Endothelial cell of umbilical vein (primary cell): ENCODE results near the gene BAX.

Experiments used
- EZH2 ChIP-seq: IDR thresholded peaks from 2 replicates; pipeline ENCODE4 v1.6.1; 2012; ENCODE audit warnings: borderline replicate concordance, low read depth, mild to moderate bottlenecking, moderate library complexity, low read length, inconsistent platforms; ENCODE audit not compliant: severe bottlenecking
- FOS ChIP-seq: IDR thresholded peaks from 2 replicates; pipeline ENCODE4 v1.6.1; 2011; ENCODE audit warnings: mild to moderate bottlenecking, low read length, moderate library complexity, borderline replicate concordance; ENCODE audit not compliant: insufficient read depth
- POLR2A ChIP-seq: IDR thresholded peaks from 2 replicates; pipeline ENCODE4 v1.6.1; 2012; ENCODE audit warnings: low read depth, mild to moderate bottlenecking, control low read depth, low read length
- TF ChIP-seq, protein P1 (sequence below), 2 donors: IDR thresholded peaks; 1 replicate in 1 of 2; 2 replicates in 1 of 2; pipeline ENCODE4 v1.5.1; 2011; ENCODE audit warnings: low read length in 2 of 2, mild to moderate bottlenecking in 2 of 2, moderate library complexity in 2 of 2, control low read depth in 1 of 2, inconsistent platforms in 1 of 2, low read depth in 1 of 2; ENCODE audit not compliant: insufficient read depth in 1 of 2; ENCODE audit errors: extremely low read depth in 1 of 2
- TF ChIP-seq, protein P2 (sequence below): IDR thresholded peaks from 2 replicates; pipeline ENCODE4 v1.6.1; 2011; ENCODE audit not compliant: insufficient read depth, insufficient read length

DNA sequence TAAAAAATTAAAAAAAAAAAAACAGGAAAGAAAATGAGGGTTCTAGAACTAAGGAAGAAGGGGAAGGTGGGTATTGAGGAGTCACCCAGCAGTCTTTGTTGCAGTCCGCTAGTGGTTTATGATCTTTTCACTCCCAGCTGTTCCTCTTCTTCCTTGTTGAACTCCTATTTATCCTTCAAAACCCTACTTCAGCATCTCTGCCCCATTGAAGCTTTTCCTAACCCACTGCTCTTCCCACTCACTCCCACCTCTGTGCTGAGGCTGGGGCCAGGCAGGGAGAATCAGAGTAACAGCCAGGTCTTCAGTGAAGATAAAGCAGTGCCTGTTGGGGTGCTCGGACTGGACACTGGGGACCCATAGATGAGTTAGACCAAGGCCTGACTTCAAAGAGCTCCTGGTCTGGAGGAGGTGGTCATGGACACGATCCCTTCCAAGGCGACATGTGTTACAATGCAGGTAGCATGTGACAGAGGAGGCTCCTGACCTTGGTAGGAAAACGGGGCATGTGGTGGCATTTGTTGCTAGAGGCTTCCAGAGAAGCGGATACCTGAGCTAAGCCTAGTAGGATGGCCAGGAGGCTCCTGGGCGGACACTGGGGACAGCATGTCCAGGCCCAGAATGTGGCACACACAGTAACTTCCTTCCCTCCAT, 50.4 kb downstream of the BAX start:
- TF ChIP-seq, protein P1, sequence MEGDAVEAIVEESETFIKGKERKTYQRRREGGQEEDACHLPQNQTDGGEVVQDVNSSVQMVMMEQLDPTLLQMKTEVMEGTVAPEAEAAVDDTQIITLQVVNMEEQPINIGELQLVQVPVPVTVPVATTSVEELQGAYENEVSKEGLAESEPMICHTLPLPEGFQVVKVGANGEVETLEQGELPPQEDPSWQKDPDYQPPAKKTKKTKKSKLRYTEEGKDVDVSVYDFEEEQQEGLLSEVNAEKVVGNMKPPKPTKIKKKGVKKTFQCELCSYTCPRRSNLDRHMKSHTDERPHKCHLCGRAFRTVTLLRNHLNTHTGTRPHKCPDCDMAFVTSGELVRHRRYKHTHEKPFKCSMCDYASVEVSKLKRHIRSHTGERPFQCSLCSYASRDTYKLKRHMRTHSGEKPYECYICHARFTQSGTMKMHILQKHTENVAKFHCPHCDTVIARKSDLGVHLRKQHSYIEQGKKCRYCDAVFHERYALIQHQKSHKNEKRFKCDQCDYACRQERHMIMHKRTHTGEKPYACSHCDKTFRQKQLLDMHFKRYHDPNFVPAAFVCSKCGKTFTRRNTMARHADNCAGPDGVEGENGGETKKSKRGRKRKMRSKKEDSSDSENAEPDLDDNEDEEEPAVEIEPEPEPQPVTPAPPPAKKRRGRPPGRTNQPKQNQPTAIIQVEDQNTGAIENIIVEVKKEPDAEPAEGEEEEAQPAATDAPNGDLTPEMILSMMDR (IDR thresholded peaks at IDR 0.05; ENCODE audit: extremely low read depth in 1 of 2, insufficient read depth in 1 of 2, low read depth in 1 of 2, low read length in 2 of 2): no peak
- TF ChIP-seq POLR2A: no peak
- no peak for TF ChIP-seq EZH2
- TF ChIP-seq, protein P2, sequence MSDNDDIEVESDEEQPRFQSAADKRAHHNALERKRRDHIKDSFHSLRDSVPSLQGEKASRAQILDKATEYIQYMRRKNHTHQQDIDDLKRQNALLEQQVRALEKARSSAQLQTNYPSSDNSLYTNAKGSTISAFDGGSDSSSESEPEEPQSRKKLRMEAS: no peak
- no peak for TF ChIP-seq FOS
